Measurements from ENCODE around the gene PPP4R2. TPM values are rescaled to one million over a fixed set of nuclear protein-coding genes. Genes with fewer than 3 reads are reported as not detected.
A peak's percentile ranks its signal among the peaks of the same experiment; 100 is the strongest.

The PPP4R2 gene
- total RNA-seq, 1 donor from 2014 or later = 65.7 TPM

GRCh38 chr3:72972706-72973030, 23.9 kb upstream of the PPP4R2 start:
- ATAC-seq = no peak

GRCh38 chr3:72973031-72973723, 23.4 kb upstream of the PPP4R2 start:
- Histone ChIP-seq H3K27ac (no peak overlapping the region), H3K36me3 (no peaks in the 10 kb centered on the region), H3K27me3 (ENCODE audit: low read depth) (no peaks in the 10 kb centered on the region), H3K4me3 (no peak overlapping the region), H3K9me3 (no peaks in the 10 kb centered on the region), H3K4me1 (no peaks in the 10 kb centered on the region)
- intact Hi-C loops (cut with DNase I) = no loop called here
- ATAC-seq (peak in 1 of 2 donors; percentile 61), DNase-seq (no peak)
- no peak for TF ChIP-seq CTCF (IDR thresholded peaks at IDR 0.05)

More at GRCh38 chr3:72972706-72973030, 23.9 kb upstream of the PPP4R2 start:
- TF ChIP-seq CTCF (IDR thresholded peaks at IDR 0.05) = no peak
- H3K4me1 ChIP-seq = no peaks in the 10 kb centered on the region
- H3K36me3 ChIP-seq = no peaks in the 10 kb centered on the region
- H3K4me3 ChIP-seq = no peak overlapping the region
- no peak for DNase-seq
- intact Hi-C loops (cut with DNase I) = no loop called here
- H3K9me3 ChIP-seq = no peaks in the 10 kb centered on the region
- H3K27ac ChIP-seq = no peak overlapping the region
- H3K27me3 ChIP-seq (ENCODE audit: low read depth) = no peaks in the 10 kb centered on the region

- Histone ChIP-seq H3K9me3 (no peaks in the 10 kb centered on the region), H3K4me3 (no peak overlapping the region), H3K27me3 (ENCODE audit: low read depth) (no peaks in the 10 kb centered on the region), H3K36me3 (no peaks in the 10 kb centered on the region), H3K4me1 (no peaks in the 10 kb centered on the region), H3K27ac (no peak overlapping the region)
- intact Hi-C loops (cut with DNase I) = no loop called here
- TF ChIP-seq CTCF (IDR thresholded peaks at IDR 0.05) = no peak
- no peak for ATAC-seq
- no peak for DNase-seq
Measured at GRCh38 chr3:72973786-72974185, 22.8 kb upstream of the PPP4R2 start.

DNA sequence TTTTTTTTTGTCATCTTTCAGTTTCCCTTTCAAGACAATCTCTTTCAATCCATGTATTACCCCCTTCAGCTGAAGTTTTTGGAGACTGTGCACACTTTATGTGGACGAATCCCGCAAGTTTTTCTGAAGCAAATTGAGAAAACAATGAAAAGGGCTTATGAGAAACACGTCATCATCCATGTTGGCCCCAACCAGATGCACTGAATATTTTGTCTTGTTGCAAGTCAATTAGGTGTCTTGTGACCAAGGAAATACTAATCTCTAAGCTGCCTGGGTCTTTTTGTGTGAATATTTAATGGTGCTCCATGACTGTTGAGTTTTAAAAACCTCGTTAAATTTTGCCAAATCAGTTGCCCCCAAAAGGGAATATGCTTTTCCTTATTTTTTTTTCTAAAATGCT, 21.7 kb upstream of the PPP4R2 start:
- no peaks in the 10 kb centered on the region for H3K27me3 ChIP-seq (ENCODE audit: low read depth)
- H3K27ac ChIP-seq = no peak overlapping the region
- intact Hi-C loops (cut with DNase I) = no loop called here
- no peaks in the 10 kb centered on the region for H3K4me1 ChIP-seq
- DNase-seq (no peak), ATAC-seq (no peak)
- no peaks in the 10 kb centered on the region for H3K9me3 ChIP-seq
- no peak for TF ChIP-seq CTCF (IDR thresholded peaks at IDR 0.05)
- no peaks in the 10 kb centered on the region for H3K36me3 ChIP-seq
- H3K4me3 ChIP-seq = no peak overlapping the region

GRCh38 chr3:72976281-72976741, 20.3 kb upstream of the PPP4R2 start:
- Histone ChIP-seq H3K4me1 (no peaks in the 10 kb centered on the region), H3K27ac (no peak overlapping the region), H3K36me3 (no peaks in the 10 kb centered on the region), H3K4me3 (no peak overlapping the region), H3K9me3 (no peaks in the 10 kb centered on the region), H3K27me3 (ENCODE audit: low read depth) (no peaks in the 10 kb centered on the region)
- intact Hi-C loops (cut with DNase I) = no loop called here
- DNase-seq = no peak
- TF ChIP-seq CTCF (IDR thresholded peaks at IDR 0.05) = no peak
- no peak for ATAC-seq
